HG03139 (cell line): ENCODE measurements around the gene UBE2I.
"Not testable (repeated sequence)": the region's sequence is repeated elsewhere in the genome, so short reads cannot be mapped to it uniquely, and the experiment has no call there.

ENCODE experiments used
- ATAC-seq: cut with Tn5 transposase; IDR thresholded peaks from one replicate; pipeline ENCODE4 v1.9.1; 2021; ENCODE audit not compliant: unreplicated experiment

UBE2I gene

GRCh38 chr16:1308977-1309885 is at the start of gene UBE2I:
Gene UBE2I, plus strand, starts transcription at chr16:1309636. Its CDS starts 4,395 bp downstream, at chr16:1314031.
- peak; percentile 53 for ATAC-seq

GRCh38 chr16:1259760-1260068 is 49.7 kb upstream of the UBE2I start:
- ATAC-seq, result no peak

- ATAC-seq, result no peak
Observed at GRCh38 chr16:1260101-1260680, 49.2 kb upstream of the UBE2I start.

GRCh38 chr16:1261131-1261892 is 48.1 kb upstream of the UBE2I start:
- ATAC-seq, result no peak

GRCh38 chr16:1262210-1262845 is 47.1 kb upstream of the UBE2I start:
- no peak for ATAC-seq

- ATAC-seq, result no peak
Observed at GRCh38 chr16:1262846-1263221, 46.6 kb upstream of the UBE2I start.

GRCh38 chr16:1263591-1264344 is 45.7 kb upstream of the UBE2I start:
- no peak for ATAC-seq

GRCh38 chr16:1264345-1265089 is 44.9 kb upstream of the UBE2I start:
- no peak for ATAC-seq

- ATAC-seq, result no peak
Observed at GRCh38 chr16:1265090-1265630, 44.3 kb upstream of the UBE2I start.

GRCh38 chr16:1265826-1266225 is 43.6 kb upstream of the UBE2I start:
- ATAC-seq, result no peak

GRCh38 chr16:1269418-1269817 is 40.0 kb upstream of the UBE2I start:
- not testable (repeated sequence) for ATAC-seq

GRCh38 chr16:1271380-1271723 is 38.1 kb upstream of the UBE2I start:
- no peak for ATAC-seq

GRCh38 chr16:1271724-1272413 is 37.6 kb upstream of the UBE2I start:
- ATAC-seq, result not testable (repeated sequence)

GRCh38 chr16:1272453-1273198 is 36.8 kb upstream of the UBE2I start:
- ATAC-seq, result no peak

GRCh38 chr16:1273816-1274215 is 35.6 kb upstream of the UBE2I start:
- ATAC-seq, result no peak

- ATAC-seq, result no peak
Observed at GRCh38 chr16:1274767-1275166, 34.7 kb upstream of the UBE2I start.

- no peak for ATAC-seq
Observed at GRCh38 chr16:1275791-1276579, 33.5 kb upstream of the UBE2I start.

GRCh38 chr16:1276580-1276878 is 32.9 kb upstream of the UBE2I start:
- no peak for ATAC-seq
